Cardiac fibroblast (primary cell): ENCODE measurements around the gene PARP4.
"Not testable (repeated sequence)": the region's sequence is repeated elsewhere in the genome, so short reads cannot be mapped to it uniquely, and the experiment has no call there.

ENCODE experiments used
- DNase-seq, 2 donors: peaks; one replicate each; pipeline versions ENCODE4 v3.0.0 to v3.0.0-alpha.2; 2010; ENCODE audit warnings: low read depth in 2 of 2
- H3K4me3 ChIP-seq, 2 donors: replicated peaks in 1 of 2; 1 replicate in 1 of 2; 2 replicates in 1 of 2; pipeline ENCODE4 v1.5.1; 2011; ENCODE audit warnings: low read depth in 2 of 2, low read length in 2 of 2, mild to moderate bottlenecking in 2 of 2, moderate library complexity in 1 of 2
- TF ChIP-seq, protein P1 (sequence below): IDR thresholded peaks from one replicate; pipeline ENCODE4 v1.5.1; 2011; ENCODE audit warnings: low read depth, mild to moderate bottlenecking, low read length, inconsistent platforms

PARP4 gene

DNA sequence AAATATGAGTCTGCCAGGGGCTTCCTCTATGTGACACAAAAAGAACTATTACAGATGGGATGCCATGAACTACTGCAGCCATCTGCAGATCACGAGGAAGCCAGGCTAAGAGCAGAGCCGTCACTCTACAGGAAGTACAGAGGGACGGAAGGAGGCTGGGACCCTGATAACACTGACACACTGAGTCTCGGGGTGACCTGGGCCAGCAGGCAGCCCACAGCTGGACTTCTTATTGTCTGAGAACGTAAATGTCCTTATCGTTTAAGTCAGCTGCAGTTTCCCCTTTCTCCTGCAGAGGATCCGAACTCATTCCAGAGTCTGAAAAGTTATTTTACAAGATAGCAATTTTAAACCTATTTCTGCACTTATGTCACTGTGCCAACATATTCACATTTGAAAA lies 20.7 kb downstream of the PARP4 start:
- TF ChIP-seq, protein P1, sequence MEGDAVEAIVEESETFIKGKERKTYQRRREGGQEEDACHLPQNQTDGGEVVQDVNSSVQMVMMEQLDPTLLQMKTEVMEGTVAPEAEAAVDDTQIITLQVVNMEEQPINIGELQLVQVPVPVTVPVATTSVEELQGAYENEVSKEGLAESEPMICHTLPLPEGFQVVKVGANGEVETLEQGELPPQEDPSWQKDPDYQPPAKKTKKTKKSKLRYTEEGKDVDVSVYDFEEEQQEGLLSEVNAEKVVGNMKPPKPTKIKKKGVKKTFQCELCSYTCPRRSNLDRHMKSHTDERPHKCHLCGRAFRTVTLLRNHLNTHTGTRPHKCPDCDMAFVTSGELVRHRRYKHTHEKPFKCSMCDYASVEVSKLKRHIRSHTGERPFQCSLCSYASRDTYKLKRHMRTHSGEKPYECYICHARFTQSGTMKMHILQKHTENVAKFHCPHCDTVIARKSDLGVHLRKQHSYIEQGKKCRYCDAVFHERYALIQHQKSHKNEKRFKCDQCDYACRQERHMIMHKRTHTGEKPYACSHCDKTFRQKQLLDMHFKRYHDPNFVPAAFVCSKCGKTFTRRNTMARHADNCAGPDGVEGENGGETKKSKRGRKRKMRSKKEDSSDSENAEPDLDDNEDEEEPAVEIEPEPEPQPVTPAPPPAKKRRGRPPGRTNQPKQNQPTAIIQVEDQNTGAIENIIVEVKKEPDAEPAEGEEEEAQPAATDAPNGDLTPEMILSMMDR: peak; percentile 27
- H3K4me3 ChIP-seq: no peak overlapping the region
- peak in 1 of 2 donors; percentile 50 for DNase-seq

DNA sequence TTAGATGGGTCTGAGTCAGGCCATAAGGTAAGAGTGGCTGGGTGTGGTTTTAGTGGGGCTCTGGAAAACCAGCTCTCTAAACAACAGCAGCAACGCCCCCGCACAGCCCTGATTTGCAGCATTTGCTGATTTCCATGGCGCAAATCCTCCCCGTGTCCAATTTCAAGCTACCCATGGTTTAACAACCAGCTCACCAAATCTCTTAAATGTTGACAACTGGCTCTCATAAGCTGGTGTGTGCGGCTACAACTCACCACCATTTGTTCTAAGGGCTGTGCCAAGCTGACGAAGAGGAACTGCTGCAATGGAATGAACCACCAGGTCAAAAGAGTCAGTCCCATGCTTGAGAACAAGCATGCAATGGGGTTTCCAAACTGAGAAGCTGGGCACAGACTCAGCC lies 22.9 kb downstream of the PARP4 start:
- H3K4me3 ChIP-seq: no peak overlapping the region
- TF ChIP-seq, protein P1: no peak
- DNase-seq: no peak

DNA sequence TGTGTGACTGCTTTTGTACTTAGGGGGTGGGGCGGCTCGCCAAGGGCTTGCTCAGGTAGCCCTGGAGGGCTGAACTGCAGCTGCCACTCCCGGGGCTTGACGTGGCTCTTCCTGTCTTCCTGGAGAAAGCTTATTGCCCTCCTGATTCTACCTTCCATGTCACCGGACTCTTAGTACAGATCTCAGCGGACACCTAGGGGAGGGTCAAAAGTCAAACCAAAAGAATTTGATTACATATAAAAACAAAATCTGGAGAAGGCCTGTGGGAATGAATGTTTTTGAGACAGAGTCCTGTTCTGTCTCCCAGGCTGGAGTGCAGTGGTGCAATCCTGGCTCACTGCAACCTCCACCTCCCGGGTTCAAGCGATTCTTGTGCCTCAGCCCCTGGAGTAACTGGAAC lies 24.5 kb downstream of the PARP4 start:
- H3K4me3 ChIP-seq, DNase-seq: not testable (repeated sequence)

DNA sequence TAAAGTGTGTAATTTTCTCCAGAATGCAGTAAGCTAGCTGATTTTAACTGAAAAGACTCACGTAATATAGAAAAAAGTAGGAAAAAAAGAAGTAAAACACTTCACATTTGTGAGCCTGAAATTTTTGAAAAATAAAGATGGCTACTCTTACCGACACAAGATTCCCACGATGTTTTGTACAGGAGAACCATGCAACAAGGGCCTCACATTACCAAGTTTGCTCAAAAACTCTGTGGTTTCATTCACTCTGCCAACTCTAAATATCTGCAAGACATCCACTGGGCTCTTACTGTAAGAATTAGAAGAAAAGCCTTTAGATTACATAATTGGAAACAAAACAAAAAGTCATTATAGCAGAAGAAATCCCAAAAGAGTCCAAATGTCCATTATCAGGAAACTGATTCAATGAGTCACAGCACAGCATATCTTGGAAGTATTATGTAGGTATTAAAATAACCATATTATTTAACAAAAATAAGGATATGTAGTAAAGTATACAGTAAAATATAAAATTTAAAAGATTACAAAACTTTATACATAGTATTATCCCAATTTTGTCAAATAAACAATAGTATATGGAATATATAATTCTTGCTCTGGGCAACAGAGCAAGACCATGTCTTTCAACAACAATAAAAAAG lies 26.4 kb downstream of the PARP4 start:
- peak; percentile 27 to 86 for DNase-seq
- H3K4me3 ChIP-seq: not testable (repeated sequence)

DNA sequence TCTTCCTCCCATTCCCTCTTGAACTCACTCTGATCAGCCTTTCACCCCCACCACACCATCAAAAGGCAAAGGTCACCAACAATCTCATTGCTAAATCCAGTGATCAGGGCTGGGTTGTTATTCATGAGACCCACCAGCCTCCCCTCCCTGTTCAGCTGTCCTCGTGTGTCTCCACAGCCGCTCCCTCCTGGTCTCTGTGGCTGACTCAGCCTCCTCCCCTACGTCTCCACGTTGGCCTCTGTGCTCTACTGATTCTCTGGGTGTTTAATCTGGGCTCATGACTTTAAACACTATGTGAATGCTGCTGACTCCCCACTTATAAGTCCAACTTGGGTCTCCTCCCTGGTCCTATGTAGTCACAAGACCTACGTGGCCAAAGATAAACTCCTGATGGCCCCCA lies 38.9 kb downstream of the PARP4 start:
- H3K4me3 ChIP-seq: no peak overlapping the region
- DNase-seq: no peak
- TF ChIP-seq, protein P1: no peak

DNA sequence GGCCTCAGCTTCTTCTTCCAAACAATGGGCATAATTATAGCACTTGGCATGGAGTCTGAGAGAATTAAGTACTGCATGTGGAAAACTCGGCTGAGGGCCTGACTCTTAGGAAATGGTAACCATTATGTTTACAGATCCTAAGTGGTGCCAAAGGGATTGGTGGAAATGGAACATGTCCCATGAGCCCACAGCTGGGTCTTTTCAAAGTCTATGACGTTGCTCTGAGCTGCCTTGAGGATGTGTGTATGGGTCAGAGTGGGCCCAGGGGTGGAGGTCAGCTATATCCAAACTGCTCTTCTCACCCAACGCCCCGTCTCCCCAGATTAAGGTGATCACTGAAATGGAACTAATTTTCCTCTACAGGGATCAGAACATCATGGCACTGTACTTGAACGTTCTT lies 40.4 kb downstream of the PARP4 start:
- not testable (repeated sequence) for DNase-seq, H3K4me3 ChIP-seq

DNA sequence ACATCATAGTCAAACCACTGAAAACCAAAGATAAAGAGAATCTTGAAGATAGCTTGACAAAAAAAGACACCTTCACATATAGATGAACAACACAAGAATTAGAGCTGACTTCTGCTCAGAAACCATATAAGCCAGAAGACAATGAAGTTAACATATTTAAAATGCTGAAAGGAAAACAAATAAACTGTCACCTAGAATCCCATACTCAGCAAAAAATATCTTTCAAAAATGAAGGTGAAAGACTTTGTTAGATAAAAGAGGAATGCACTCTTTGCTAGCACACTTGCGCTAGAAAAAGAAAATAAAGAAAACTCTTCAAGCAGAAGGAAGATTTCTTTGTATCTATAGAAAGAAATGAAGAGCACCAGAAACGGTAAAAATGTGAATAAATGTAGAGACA lies 49.5 kb downstream of the PARP4 start:
- TF ChIP-seq, protein P1: no peak
- no peak overlapping the region for H3K4me3 ChIP-seq
- no peak for DNase-seq

DNA sequence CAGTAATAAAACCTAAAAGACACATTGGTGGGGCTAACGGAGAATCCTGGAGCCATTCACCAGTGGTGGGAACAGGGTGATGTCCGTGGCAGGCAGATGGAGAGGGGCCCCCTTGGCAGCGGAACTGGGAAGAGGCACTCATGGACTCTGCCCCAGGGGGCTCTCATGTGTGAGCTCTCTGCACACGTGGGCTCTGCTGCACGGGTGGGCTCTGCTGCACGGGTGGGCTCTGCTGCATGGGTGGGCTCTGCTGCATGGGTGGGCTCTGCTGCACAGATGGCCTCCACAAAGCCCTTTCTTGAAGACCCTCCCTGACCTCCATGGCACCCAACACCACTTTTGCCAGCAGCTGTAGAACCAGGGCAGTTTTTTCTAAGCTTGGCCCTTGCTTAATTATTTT lies 52.3 kb downstream of the PARP4 start:
- no peak overlapping the region for H3K4me3 ChIP-seq
- TF ChIP-seq, protein P1: no peak
- DNase-seq: no peak

DNA sequence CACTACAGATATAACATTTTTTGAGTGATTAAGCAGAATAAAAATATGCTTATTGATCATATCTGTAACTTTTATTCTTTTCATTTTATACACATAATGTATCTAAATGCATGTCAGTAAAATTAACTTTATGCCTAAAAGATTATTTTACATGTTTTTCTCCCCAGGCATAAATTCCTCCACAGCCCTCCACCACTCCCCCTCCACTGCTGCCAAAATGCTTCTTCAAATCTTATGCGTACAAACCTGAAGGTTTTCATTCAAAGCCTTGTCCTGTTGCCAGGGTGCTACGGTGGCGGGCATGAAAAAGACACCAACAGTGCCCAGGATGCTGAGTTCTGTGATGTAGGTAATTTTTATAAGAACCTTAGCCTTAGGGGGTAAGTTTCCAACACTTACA lies 52.9 kb downstream of the PARP4 start:
- DNase-seq: no peak
- TF ChIP-seq, protein P1: no peak
- H3K4me3 ChIP-seq: no peak overlapping the region
